DND-41 (cell line): ENCODE results near the gene TYK2.

Experiments used
- ATAC-seq: fragments of 200-7000 bp; cut with Tn5 transposase; 3 replicates; pipeline ENCODE4 v1.9.1; 2021; ENCODE audit warnings: low read depth; ENCODE audit not compliant: insufficient read depth
- DNase-seq: peaks from one replicate; pipeline ENCODE4 v3.0.0-alpha.2; 2020
- H2AFZ ChIP-seq: 2 replicates; pipeline ENCODE4 v1.6.0; 2012; ENCODE audit warnings: low read depth, low read length
- H3K27ac ChIP-seq: 2 replicates; pipeline ENCODE4 v1.5.1; 2012; ENCODE audit warnings: low read length, inconsistent platforms
- H3K27me3 ChIP-seq: fragments of 200-600 bp; sonication (generic); 2 replicates; pipeline ENCODE4 v1.6.0; 2012; ENCODE audit warnings: low read length, mild to moderate bottlenecking, inconsistent platforms; ENCODE audit not compliant: insufficient read depth, poor library complexity
- H3K36me3 ChIP-seq: 2 replicates; pipeline ENCODE4 v1.5.1; 2012; ENCODE audit warnings: low read length, inconsistent platforms; ENCODE audit not compliant: insufficient read depth
- H3K4me1 ChIP-seq: 2 replicates; pipeline ENCODE4 v1.5.1; 2012; ENCODE audit warnings: mild to moderate bottlenecking, low read length; ENCODE audit not compliant: insufficient read depth
- H3K4me2 ChIP-seq: 2 replicates; pipeline ENCODE4 v1.6.0; 2012; ENCODE audit warnings: mild to moderate bottlenecking, moderate library complexity, low read length, inconsistent platforms; ENCODE audit not compliant: insufficient read depth
- H3K4me3 ChIP-seq, 2 experiments: fragments of 200-600 bp in 1 of 2; shearing (Covaris generic) in 1 of 2; 2 replicates each; pipeline ENCODE4 v1.5.1; 2012 to 2016; ENCODE audit warnings: inconsistent platforms in 2 of 2, low read length in 2 of 2, mild to moderate bottlenecking in 2 of 2, low read depth in 1 of 2, moderate library complexity in 1 of 2
- H3K79me2 ChIP-seq: 2 replicates; pipeline ENCODE4 v1.6.0; 2012; ENCODE audit warnings: low read length, inconsistent platforms; ENCODE audit not compliant: insufficient read depth
- H3K9ac ChIP-seq: 2 replicates; pipeline ENCODE4 v1.6.0; 2012; ENCODE audit warnings: low read depth, mild to moderate bottlenecking, inconsistent platforms, low read length, moderate library complexity
- H3K9me3 ChIP-seq: 2 replicates; pipeline ENCODE4 v1.5.1; 2012; ENCODE audit warnings: low read length, moderate library complexity, mild to moderate bottlenecking, inconsistent platforms; ENCODE audit not compliant: insufficient read depth, severe bottlenecking
- H4K20me1 ChIP-seq: 2 replicates; pipeline ENCODE4 v1.6.0; 2012; ENCODE audit warnings: low read length; ENCODE audit not compliant: insufficient read depth
- EZH2 ChIP-seq: IDR thresholded peaks from 3 replicates; pipeline ENCODE4 v1.6.1; 2012; ENCODE audit warnings: borderline replicate concordance, low read depth, mild to moderate bottlenecking, moderate library complexity, low read length, inconsistent platforms; ENCODE audit not compliant: severe bottlenecking
- TF ChIP-seq, protein P1 (sequence below): IDR thresholded peaks from 2 replicates; pipeline ENCODE4 v1.5.1; 2012; ENCODE audit warnings: borderline replicate concordance, low read length, moderate library complexity, mild to moderate bottlenecking; ENCODE audit not compliant: poor library complexity, severe bottlenecking; ENCODE audit errors: extremely low read depth

The TYK2 gene

DNA sequence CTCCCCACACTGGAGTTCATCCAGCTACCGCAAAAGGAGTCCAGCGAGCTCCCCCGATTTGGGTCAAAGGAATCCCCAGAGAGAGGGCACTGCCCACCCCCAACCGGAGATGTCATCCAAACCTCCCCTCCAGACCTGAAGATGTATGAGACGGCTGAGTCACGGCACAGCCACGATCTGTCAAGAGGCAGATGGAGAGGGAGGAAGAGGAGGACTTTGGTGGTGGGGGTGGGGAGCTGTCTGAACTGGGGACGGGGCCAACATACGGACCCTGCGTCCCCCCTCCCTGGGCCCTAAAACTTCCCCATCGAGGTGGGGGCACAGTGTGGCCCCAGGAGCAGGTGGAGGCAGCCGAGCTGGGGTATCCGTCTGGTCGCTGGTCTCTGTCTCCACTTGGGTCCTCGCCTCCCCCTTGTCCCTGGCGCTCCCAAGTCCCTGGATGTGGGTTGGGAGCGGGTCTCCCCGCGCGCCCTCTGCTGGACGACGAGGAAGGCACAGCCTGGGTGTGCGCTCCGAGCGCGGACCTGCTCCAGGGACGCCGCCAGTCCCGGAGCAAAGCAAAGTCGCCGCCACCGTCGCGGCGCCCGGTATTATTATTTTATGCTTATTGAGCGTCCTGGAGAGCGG lies 43.8 kb upstream of the TYK2 start:
- H3K9ac ChIP-seq: peak overlapping the region; percentile 38; the same call in 1 of the 2 replicates
- no peak overlapping the region for H3K27ac ChIP-seq

DNA sequence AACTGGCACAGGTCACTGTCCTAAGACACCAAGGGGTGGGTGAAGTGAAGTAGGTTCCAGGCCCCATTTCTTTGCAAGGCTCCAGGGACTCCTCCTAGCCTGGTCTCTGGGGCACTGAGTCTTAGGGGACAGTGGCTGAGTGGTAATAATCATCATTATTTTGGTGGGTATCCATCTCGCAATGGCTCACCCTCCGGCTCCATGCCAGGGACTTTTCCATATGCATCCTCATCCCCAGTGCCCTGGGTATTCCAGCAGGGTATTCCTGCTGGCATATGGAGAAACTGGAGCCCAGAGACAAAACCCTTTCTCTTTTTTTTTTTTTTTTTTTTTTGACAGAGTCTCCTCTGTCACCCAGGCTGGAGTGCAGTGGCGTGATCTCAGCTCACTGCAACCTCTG lies 42.5 kb upstream of the TYK2 start:
- Histone ChIP-seq H3K36me3 (no peaks in the 10 kb centered on the region), H3K4me3 (no peak overlapping the region), H2AFZ (no peak overlapping the region), H4K20me1 (peaks cover 30% of the 10 kb centered on the region), H3K27me3 (peaks cover 56% of the 10 kb centered on the region), H3K9ac (no peak overlapping the region), H3K4me2 (no peak overlapping the region), H3K4me1 (peaks cover 44% of the 10 kb centered on the region), H3K9me3 (no peaks in the 10 kb centered on the region), H3K79me2 (no peaks in the 10 kb centered on the region), H3K27ac (no peak overlapping the region)
- DNase-seq (no peak), ATAC-seq (no peak)
- no peak for TF ChIP-seq EZH2
- TF ChIP-seq, protein P1, sequence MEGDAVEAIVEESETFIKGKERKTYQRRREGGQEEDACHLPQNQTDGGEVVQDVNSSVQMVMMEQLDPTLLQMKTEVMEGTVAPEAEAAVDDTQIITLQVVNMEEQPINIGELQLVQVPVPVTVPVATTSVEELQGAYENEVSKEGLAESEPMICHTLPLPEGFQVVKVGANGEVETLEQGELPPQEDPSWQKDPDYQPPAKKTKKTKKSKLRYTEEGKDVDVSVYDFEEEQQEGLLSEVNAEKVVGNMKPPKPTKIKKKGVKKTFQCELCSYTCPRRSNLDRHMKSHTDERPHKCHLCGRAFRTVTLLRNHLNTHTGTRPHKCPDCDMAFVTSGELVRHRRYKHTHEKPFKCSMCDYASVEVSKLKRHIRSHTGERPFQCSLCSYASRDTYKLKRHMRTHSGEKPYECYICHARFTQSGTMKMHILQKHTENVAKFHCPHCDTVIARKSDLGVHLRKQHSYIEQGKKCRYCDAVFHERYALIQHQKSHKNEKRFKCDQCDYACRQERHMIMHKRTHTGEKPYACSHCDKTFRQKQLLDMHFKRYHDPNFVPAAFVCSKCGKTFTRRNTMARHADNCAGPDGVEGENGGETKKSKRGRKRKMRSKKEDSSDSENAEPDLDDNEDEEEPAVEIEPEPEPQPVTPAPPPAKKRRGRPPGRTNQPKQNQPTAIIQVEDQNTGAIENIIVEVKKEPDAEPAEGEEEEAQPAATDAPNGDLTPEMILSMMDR: no peak

More for the DNA sequence above, 43.8 kb upstream of the TYK2 start:
- H3K79me2 ChIP-seq: no peaks in the 10 kb centered on the region
- no peaks in the 10 kb centered on the region for H3K36me3 ChIP-seq
- no peaks in the 10 kb centered on the region for H3K9me3 ChIP-seq
- H2AFZ ChIP-seq: no peak overlapping the region
- peak overlapping the region in 1 of 2 experiments; percentile 35; a peak in 2 of 4 replicates for H3K4me3 ChIP-seq
- ATAC-seq (peak; percentile 77), DNase-seq (peak; percentile 78)
- H3K4me2 ChIP-seq: peak overlapping the region; percentile 51
- peaks cover 43% of the 10 kb centered on the region for H3K27me3 ChIP-seq
- peak; percentile 37 for TF ChIP-seq EZH2
- TF ChIP-seq, protein P1: peak; percentile 91
- peaks cover 28% of the 10 kb centered on the region for H4K20me1 ChIP-seq
- peaks cover 38% of the 10 kb centered on the region for H3K4me1 ChIP-seq

DNA sequence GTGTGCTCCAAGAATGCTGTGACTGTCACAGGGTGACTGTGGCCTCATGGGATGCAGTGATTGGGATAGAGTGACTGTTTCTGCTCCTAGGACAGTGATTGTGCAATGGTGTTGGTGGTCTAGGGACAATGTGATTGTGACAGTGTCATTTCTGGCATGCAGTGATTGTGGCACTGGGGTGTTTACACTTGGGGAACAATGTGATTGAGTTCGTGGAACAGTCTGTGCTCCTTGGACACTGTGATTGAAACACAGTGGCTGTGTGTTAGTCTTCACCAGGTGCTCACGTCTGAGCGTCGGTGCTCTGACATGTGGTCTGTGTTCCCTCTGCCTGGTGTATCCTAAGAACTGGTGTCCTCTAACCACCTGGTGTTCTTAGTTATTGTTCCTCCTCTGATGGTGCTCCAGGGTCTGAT lies 41.7 kb upstream of the TYK2 start:
- Histone ChIP-seq H3K4me1 (peaks cover 44% of the 10 kb centered on the region), H3K9ac (no peak overlapping the region), H3K36me3 (no peaks in the 10 kb centered on the region), H4K20me1 (peaks cover 30% of the 10 kb centered on the region), H3K27ac (no peak overlapping the region), H3K4me3 (no peak overlapping the region), H2AFZ (no peak overlapping the region), H3K79me2 (no peaks in the 10 kb centered on the region), H3K4me2 (peak overlapping the region; percentile 74; the same call in 1 of the 2 replicates), H3K27me3 (peaks cover 61% of the 10 kb centered on the region), H3K9me3 (no peaks in the 10 kb centered on the region)
- ATAC-seq (no peak), DNase-seq (no peak)
- TF ChIP-seq, protein P1: no peak
- no peak for TF ChIP-seq EZH2
